DOHH2 (cell line): ENCODE data around the gene OGG1.

ENCODE experiments used
- EZH2phosphoT487 ChIP-seq: fragments of 200-600 bp; sonication (generic); IDR thresholded peaks from 2 replicates; pipeline ENCODE4 v1.6.1; 2017; ENCODE audit warnings: borderline replicate concordance, mild to moderate bottlenecking, antibody characterized with exemption, low read length, moderate library complexity, mixed read lengths
- TF ChIP-seq, protein P1 (sequence below): fragments of 200-600 bp; sonication (generic); IDR thresholded peaks from one replicate; pipeline ENCODE4 v1.5.1; 2014; ENCODE audit warnings: antibody characterized with exemption, mild to moderate bottlenecking, low read depth, low read length; ENCODE audit not compliant: poor library complexity, severe bottlenecking

DNA sequence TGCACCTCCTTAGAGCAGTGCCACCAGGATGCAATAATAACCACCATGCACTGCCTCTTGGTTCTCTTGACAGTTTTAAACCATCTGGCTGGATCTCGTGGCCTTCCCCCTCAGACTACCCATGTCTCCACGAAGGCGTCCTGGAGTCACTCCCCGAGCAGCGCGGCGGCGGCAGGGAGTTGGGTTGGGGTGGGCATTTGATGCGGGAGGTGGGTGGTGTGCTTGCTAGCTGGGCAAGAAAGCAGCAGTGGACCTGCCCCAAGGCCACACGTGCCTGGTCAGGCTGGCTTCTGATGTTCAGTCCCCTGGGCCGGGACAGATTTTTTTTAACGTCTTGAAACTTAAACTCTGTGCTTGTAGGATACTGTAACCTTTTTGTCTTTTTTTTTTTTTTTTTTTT, 56.4 kb downstream of the OGG1 start:
- no peak for TF ChIP-seq EZH2phosphoT487
- TF ChIP-seq, protein P1, sequence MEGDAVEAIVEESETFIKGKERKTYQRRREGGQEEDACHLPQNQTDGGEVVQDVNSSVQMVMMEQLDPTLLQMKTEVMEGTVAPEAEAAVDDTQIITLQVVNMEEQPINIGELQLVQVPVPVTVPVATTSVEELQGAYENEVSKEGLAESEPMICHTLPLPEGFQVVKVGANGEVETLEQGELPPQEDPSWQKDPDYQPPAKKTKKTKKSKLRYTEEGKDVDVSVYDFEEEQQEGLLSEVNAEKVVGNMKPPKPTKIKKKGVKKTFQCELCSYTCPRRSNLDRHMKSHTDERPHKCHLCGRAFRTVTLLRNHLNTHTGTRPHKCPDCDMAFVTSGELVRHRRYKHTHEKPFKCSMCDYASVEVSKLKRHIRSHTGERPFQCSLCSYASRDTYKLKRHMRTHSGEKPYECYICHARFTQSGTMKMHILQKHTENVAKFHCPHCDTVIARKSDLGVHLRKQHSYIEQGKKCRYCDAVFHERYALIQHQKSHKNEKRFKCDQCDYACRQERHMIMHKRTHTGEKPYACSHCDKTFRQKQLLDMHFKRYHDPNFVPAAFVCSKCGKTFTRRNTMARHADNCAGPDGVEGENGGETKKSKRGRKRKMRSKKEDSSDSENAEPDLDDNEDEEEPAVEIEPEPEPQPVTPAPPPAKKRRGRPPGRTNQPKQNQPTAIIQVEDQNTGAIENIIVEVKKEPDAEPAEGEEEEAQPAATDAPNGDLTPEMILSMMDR: no peak
